Esophagus squamous epithelium (tissue), 5 donors: ENCODE data around the gene RABGAP1L. TPM values are rescaled to one million over a fixed set of nuclear protein-coding genes. Genes with fewer than 3 reads are reported as not detected.

Experiments
- DNase-seq: peaks from one replicate; lab custom pipeline; 2025; lab: John Stamatoyannopoulos, UW
- H3K27ac ChIP-seq, 4 donors: fragments of 200-600 bp; sonication (generic); one replicate each; pipeline ENCODE4 v1.5.1; 2016 to 2019; ENCODE audit warnings: mild to moderate bottlenecking in 1 of 4
- H3K27me3 ChIP-seq, 4 donors: fragments of 200-600 bp; sonication (generic); 1 replicate in 3 of 4; 2 replicates in 1 of 4; pipeline versions ENCODE4 v1.5.1 to v1.6.0; 2017 to 2021; ENCODE audit warnings: antibody characterized with exemption in 1 of 4
- H3K36me3 ChIP-seq, 3 donors: fragments of 200-600 bp; sonication (generic); one replicate each; pipeline ENCODE4 v1.5.1; 2016 to 2019
- H3K4me1 ChIP-seq, 3 donors: fragments of 200-600 bp; sonication (generic); one replicate each; pipeline ENCODE4 v1.5.1; 2017 to 2019
- H3K4me3 ChIP-seq, 4 donors: fragments of 200-600 bp; sonication (generic); 1 replicate in 3 of 4; 2 replicates in 1 of 4; pipeline ENCODE4 v1.5.1; 2016 to 2019; ENCODE audit warnings: mild to moderate bottlenecking in 2 of 4, moderate library complexity in 1 of 4
- H3K9me3 ChIP-seq, 3 donors: fragments of 200-600 bp; sonication (generic); one replicate each; pipeline ENCODE4 v1.5.1; 2016 to 2019
- CTCF ChIP-seq, 6 experiments: fragments of 450-650 bp in 4 of 6; fragments of 200-600 bp in 2 of 6; sonication (generic) in 2 of 6; IDR thresholded peaks; one replicate each; pipeline ENCODE4 v1.5.1; 2016 to 2019; ENCODE audit warnings: antibody characterized with exemption in 6 of 6, mild to moderate bottlenecking in 4 of 6, moderate library complexity in 4 of 6
- POLR2A ChIP-seq, 4 donors: fragments of 450-650 bp; IDR thresholded peaks; one replicate each; pipeline ENCODE4 v1.6.1; 2017; ENCODE audit warnings: antibody characterized with exemption in 4 of 4, mild to moderate bottlenecking in 4 of 4, moderate library complexity in 3 of 4
- WGBS, 2 donors: methylation state at CpG; one replicate each; pipeline ENCODE4 v1.1.5; 2018; 5-methylcytosine and 5-hydroxymethylcytosine counted together
- intact Hi-C: fragments of 100-400 bp; cut with DNase I; formaldehyde crosslinking; loops from one replicate; pipeline ENCODE4 v1.15.0; 2022
- total RNA-seq, 4 donors: library from RNA; depleted of rRNA; stranded (reverse); fragments of >200 nt; gene quantifications; one replicate each; pipeline ENCODE4 v1.1.0, GENCODE V29; 2016
- donor health status: DM: yes; HTN: yes; CAD: no.

RABGAP1L gene
- total RNA-seq, 4 donors from 2014 or later = 35.7 to 45.6 (median 41.0) TPM

- Histone ChIP-seq H3K4me3 (no peak overlapping the region), H3K27ac (no peak overlapping the region), H3K9me3 (no peaks in the 10 kb centered on the region), H3K27me3 (no peaks in the 10 kb centered on the region), H3K4me1 (no peaks in the 10 kb centered on the region), H3K36me3 (no peaks in the 10 kb centered on the region)
- WGBS, 2 donors = 70 to 71% methylated on average over 4 of the region's 4 CpGs
- DNase-seq = no peak
- intact Hi-C loops = no loop called here
- TF ChIP-seq CTCF (IDR thresholded peaks at IDR 0.05) (no peak), POLR2A (IDR thresholded peaks at IDR 0.05) (no peak)
Measured at GRCh38 chr1:174413632-174414031, 254.3 kb downstream of the RABGAP1L start.

GRCh38 chr1:174414203-174414602 lies 254.9 kb downstream of the RABGAP1L start:
- no peak for DNase-seq
- H3K27me3 ChIP-seq = no peaks in the 10 kb centered on the region
- 23 to 47% methylated on average over 1 of the region's 1 CpG for WGBS, 2 donors
- H3K4me3 ChIP-seq = no peak overlapping the region
- no peak overlapping the region for H3K27ac ChIP-seq
- H3K36me3 ChIP-seq = no peaks in the 10 kb centered on the region
- intact Hi-C loops = no loop called here
- H3K4me1 ChIP-seq = no peaks in the 10 kb centered on the region
- no peak for TF ChIP-seq CTCF (IDR thresholded peaks at IDR 0.05)
- TF ChIP-seq POLR2A (IDR thresholded peaks at IDR 0.05) = no peak
- no peaks in the 10 kb centered on the region for H3K9me3 ChIP-seq

DNA sequence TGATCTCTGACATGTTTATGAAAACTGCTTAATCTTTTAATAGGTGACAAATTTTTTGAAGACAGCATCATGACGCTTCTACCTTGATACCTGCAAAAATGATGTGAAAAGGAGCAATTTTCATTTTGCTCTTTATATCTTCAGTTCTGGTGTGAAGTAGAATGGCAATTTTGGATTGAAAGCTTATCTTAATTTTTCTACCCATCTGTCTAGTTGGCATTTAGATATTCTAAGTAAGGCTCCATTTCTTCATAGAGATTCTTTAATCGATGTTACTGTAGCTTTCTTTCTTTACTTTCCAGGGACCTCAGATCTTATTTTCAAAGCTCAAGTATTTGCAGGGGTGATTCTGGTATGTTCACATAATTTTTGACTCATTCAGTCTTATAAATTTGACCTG lies 256.2 kb downstream of the RABGAP1L start:
- H3K4me1 ChIP-seq = no peaks in the 10 kb centered on the region
- H3K36me3 ChIP-seq = no peaks in the 10 kb centered on the region
- H3K9me3 ChIP-seq = no peaks in the 10 kb centered on the region
- intact Hi-C loops = no loop called here
- no peak overlapping the region for H3K4me3 ChIP-seq
- no peaks in the 10 kb centered on the region for H3K27me3 ChIP-seq
- DNase-seq = no peak
- 94 to 95% methylated on average over 2 of the region's 2 CpGs for WGBS, 2 donors
- no peak overlapping the region for H3K27ac ChIP-seq
- TF ChIP-seq POLR2A (IDR thresholded peaks at IDR 0.05) (no peak), CTCF (IDR thresholded peaks at IDR 0.05) (no peak)

- no peaks in the 10 kb centered on the region for H3K9me3 ChIP-seq
- DNase-seq = no peak
- H3K36me3 ChIP-seq = no peaks in the 10 kb centered on the region
- WGBS, 2 donors = 79 to 88% methylated on average over 2 of the region's 2 CpGs
- H3K4me3 ChIP-seq = no peak overlapping the region
- no peak overlapping the region for H3K27ac ChIP-seq
- no peaks in the 10 kb centered on the region for H3K27me3 ChIP-seq
- H3K4me1 ChIP-seq = no peaks in the 10 kb centered on the region
- TF ChIP-seq CTCF (IDR thresholded peaks at IDR 0.05) (no peak), POLR2A (IDR thresholded peaks at IDR 0.05) (no peak)
- intact Hi-C loops = no loop called here
Measured at GRCh38 chr1:174417921-174418320, 258.6 kb downstream of the RABGAP1L start.

DNA sequence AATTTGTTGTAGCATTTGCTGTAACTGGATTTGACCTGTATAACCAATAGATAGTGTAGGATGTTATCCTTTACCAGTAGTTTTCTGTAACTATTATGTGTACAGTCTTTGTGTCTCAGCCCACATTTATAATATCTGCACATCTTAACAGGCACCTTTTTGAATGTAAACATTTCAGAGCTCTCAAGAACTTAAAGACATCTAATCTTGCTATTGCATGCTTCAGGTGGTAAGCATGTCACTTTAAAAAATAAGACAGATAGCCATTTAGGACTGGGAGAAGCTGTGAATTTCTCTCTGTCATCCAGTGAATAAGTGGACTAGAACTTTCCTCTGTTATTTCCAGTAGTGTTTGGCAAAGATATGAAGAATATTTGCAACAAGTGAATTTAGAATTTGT lies 265.8 kb downstream of the RABGAP1L start:
- no peaks in the 10 kb centered on the region for H3K36me3 ChIP-seq
- no peaks in the 10 kb centered on the region for H3K27me3 ChIP-seq
- no peaks in the 10 kb centered on the region for H3K9me3 ChIP-seq
- intact Hi-C loops = no loop called here
- H3K27ac ChIP-seq = no peak overlapping the region
- DNase-seq = no peak
- H3K4me1 ChIP-seq = no peaks in the 10 kb centered on the region
- H3K4me3 ChIP-seq = no peak overlapping the region
- no peak for TF ChIP-seq CTCF (IDR thresholded peaks at IDR 0.05)
- TF ChIP-seq POLR2A (IDR thresholded peaks at IDR 0.05) = no peak
